GM18867 (cell line): ENCODE measurements around the gene CLDN6.

ENCODE experiments used
- ATAC-seq: cut with Tn5 transposase; IDR thresholded peaks from one replicate; pipeline ENCODE4 v1.9.1; 2021; ENCODE audit warnings: mild to moderate bottlenecking, moderate library complexity; ENCODE audit not compliant: unreplicated experiment

CLDN6 gene

DNA sequence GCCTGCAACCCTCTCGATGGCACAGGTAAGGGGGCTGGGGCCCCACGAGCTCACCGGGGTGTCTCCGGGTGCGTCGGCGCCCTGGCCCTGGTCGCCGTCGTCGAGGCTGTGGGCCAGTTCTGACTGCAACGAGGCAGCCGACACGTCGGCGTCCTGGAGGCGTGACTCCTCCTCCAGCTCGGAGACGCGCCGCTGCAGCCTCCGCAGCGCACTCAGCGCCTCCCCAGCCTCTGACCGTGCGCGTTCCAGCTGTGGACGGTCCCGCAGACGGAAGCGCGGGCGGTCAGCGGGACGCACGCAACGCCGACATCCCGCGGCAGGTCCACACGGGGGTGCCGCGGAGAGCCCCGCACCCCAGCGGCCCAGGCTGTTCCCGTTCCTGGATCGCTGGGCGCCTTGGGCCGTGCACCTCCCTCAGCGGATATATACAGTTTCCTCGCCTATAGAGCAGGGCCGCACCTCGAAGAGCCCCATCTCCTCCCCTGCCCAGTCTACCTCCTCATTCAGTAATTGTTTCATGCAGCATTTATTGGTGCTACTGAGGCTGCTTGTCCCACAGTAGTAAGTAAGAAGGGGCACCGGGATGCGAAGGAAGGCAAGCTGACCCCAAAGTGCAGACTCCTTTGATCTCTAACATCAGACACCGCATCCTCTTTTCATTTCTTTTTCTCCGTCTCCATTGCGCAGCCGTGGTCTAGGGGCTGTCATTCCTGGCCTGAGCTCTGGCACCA is 11.7 kb upstream of the CLDN6 start:
- no peak for ATAC-seq

DNA sequence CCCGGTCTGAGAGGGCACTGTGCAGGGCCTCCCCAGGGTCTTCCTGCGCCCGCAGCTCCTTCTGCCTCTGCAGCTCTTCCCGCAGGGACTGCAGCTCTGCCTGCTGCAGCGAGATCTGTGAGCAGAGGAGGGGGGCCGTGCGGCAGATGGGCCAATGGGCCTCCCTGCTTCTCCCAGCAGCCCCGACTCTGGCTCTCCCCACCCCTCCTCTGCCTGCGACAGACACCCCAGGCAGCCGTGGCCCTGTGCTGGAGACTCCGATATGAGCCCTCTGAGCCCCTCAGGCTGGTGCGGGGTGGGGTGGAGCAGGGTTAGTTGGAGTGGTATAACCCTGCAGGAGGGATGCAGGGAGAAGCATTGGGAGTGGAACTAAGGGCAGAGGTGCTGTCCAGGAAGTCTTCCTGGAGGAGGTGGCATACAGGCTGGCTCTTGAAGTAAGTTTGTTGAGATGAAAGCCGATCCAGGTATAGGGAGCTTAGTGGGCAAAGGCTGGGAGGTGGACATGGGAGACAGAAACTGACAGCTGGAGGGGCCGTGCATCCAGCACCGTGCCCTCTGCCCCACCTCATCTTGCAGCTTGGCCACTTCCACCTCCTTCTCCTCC is 10.8 kb upstream of the CLDN6 start:
- no peak for ATAC-seq

DNA sequence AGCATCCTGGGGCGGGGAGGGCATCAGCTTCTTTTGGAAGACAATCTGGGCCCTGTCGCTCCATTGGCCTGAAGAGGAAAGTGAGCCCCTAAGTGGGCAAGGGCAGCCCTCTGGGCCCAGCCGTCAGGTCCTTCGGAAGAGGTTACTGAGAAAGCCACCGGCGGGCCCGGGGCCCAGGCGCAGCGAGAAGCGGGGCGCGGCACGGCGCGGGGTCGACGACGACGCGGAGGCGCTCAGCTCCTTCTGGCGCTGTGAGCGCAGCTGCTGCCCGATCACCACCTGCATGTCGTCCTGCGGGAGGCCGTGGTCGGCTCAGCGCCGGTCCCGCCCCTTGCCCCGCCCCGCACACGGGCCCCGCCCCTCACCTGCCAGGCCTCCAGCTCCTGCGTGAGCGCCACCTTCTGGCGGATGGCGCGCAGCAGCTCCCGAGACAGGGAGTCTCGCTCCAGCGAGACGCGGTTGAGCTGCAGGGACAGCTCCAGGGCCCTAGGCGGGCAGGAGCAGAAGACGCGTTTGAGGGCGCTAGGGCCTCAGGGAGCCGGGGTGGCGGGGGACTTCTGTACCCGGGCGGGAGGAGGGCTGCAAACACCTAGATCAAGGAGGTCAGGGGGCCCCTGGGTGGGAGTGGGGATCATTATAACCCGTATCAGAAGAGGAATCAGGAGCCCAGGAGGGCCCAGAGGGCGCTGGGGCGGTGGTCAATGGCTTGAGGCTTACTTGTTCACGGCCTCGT is 10.2 kb upstream of the CLDN6 start:
- no peak for ATAC-seq

DNA sequence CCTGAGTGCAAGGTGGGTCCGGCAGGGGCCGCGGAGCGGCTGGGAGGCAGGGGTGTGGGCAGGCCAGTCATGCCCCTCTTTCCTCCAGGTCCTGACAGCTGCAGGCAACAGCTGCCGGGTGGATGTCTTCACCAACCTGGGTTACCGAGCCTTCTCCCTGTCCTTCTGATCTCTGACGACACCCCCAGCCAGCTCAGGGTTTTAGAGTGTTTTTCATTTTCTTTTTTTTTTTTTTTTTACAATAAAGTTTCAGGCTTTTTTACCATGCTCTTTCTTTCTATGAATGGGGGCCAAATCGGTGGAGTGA is 9.5 kb upstream of the CLDN6 start:
- no peak for ATAC-seq

DNA sequence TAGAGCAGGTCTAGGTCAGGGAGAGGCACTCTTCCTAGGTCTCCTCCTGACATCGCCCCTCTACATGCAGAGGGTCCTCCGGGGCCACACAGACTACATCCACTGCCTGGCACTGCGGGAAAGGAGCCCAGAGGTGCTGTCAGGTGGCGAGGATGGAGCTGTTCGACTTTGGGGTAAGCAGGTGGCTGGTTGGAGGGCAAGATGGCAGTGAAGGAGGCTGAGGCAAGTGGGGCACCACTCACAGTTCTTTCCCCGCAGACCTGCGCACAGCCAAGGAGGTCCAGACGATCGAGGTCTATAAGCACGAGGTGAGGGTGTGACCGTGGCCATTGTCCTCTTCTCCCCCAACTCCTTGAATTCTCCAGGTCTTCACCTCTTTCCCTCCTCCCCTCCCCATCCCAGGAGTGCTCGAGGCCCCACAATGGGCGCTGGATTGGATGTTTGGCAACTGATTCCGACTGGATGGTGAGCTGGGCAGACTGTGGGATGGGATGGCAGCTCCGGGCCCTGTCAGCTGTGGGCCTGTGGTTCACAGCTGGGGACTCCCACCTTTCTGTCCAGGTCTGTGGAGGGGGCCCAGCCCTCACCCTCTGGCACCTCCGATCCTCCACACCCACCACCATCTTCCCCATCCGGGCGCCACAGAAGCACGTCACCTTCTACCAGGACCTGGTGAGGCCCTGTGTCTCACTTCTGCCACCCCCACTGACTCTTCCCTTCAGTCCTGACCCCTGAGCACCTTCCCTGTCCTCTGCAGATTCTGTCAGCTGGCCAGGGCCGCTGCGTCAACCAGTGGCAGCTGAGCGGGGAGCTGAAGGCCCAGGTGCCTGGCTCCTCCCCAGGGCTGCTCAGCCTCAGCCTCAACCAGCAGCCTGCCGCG is 8.9 kb upstream of the CLDN6 start:
- no peak for ATAC-seq

DNA sequence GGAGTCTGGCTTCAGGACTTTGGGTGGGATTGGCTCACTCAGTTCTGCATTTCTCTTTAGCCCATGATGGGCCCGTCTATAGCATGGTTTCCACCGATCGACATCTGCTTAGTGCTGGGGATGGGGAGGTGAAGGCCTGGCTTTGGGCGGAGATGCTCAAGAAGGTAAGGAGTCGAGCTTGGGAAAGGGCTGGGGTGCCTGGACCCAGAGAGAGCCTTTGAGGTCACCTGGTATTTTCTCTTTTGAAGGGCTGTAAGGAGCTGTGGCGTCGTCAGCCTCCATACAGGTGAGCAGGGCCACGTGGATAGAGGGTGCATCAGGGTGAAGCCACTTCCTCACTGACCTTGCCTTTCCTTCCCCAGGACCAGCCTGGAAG is 8.0 kb upstream of the CLDN6 start:
- no peak for ATAC-seq

DNA sequence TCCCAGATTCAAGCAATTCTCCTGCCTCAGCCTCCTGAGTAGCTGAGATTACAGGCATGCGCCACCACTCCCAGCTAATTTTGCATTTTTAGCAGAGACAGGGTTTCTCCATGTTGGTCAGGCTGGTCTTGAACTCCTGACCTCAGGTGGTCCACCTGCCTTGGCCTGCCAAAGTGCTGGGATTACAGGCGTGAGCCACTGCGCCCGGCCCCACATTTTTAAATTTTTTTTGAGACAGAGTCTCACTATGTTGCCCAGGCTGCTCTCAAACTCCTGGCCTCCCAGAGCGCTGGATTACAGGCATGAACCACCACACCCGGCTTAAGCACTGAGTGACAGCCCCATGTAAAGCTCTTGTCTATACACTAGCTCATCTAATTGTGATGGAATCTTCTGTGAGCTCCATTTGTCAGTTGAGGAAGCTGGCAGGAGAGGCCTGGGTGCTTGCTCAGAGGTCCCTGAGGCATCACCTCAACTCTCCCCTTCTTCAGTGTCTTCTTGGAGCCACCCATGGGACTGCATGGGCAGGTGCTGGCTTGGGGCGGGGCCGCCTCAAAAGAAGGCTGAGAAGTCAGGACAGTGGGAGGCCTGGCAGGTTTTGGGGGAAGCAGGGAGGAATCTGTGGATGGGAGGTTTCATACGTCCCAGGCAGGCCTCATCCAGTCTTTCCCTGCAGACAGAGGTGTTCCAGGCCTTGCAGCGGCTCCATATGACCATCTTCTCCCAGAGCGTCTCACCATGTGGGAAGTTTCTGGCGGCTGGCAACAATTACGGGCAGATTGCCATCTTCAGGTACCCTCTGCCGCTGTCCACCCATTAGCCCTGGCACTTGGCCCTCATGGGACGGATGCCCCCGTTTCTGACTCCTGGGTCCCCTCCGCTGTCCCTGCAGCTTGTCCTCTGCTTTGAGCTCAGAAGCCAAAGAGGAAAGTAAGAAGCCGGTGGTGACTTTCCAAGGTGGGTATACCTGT is 7.3 kb upstream of the CLDN6 start:
- no peak for ATAC-seq

DNA sequence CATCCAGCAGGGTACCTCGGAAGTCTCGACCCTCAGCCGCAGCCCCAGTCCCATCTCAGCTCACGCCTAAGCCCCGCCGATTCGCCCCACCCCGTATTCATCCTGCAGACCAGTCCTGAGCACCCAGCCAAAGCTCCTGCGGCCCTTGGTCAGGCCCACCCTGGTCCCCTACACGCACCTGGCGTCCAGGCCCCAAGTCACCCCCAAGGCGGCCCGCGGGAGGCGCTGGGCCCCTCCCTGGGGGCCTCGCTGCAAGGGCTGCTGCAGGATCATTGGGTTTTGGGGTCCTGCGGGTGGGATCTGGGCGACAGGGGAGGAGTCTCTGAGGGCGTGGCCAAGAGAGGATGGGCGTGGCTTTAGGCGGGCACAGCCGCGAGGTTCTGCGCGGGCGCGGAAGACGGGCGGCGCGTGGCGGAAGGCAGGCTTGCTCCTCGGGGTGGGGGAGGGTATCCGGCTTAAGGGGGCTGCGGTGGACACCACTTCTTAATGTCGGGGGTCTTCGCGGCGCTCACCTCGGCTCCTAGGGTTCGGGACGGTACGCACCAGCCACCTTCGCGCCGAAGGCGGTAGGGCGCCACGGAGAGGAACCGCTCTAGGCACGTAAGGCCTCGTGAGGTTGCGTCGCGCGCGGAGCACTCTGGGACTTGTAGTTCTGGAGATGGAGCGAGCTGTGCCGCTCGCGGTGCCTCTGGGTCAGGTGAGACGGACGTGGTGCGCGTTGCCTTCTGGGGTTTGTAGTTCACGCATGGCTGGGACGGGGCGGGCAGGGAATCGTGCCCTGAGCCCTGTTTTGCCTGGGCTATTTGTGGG is 5.9 kb upstream of the CLDN6 start, which contains the start of the genes HCFC1R1 and THOC6:
Gene HCFC1R1 (minus strand): TSS at position 274 of the 810 bp plus-strand sequence. CDS start 1 bp downstream, at position 273.
Gene THOC6 (plus strand): TSS at position 367 of the 810 bp plus-strand sequence. CDS start 292 bp downstream, at position 659.
- ATAC-seq = peak; percentile 77

DNA sequence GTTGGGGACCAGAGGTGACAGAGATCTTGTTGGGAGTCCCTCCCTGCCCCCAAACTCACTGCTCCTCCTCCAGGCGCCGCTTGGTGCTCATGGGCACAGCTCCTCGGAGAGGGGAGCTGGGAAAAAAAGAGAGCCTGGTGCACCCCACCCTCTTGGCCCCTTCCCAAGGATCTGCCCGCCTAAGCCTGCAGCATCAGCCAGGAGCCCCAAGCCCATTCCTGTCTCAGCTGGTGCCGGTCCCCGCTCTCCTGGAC is 5.4 kb upstream of the CLDN6 start:
- ATAC-seq = no peak

DNA sequence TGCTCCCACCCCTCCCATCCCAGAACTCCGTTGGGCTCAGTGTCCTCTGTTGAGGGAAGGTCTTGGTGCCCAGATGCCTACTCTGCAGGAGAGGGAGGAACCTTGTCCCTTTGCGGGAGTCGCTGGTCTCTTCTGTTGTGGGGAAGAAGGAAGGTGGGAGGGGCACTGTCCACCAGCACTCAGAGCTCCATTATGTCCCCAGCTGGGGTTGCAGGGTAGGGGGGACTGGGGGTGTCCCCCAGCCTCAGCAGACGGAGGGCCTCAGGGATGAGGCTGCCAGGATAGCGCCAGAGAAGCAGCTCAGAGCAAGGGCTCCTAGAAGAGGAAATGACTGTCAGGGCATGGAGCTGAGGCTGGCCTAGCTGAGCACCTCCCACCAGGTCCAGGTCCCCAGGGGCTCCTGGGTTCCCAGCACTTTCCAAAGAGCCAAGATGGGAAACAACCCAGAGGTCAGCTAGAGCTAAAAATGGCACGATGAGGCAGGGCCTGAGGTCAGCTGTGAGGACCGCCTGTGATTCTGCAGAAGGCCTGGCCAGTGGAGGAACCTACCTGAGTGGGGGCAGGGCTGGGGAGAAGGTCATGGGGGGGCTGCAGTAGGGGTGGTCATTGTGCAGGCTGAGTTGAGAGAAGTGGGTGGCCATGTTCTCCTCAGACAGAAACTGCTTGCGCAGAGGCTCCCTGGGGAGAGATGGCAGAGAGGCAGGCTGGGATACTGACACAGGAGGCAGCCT is 4.9 kb upstream of the CLDN6 start:
- ATAC-seq = no peak

DNA sequence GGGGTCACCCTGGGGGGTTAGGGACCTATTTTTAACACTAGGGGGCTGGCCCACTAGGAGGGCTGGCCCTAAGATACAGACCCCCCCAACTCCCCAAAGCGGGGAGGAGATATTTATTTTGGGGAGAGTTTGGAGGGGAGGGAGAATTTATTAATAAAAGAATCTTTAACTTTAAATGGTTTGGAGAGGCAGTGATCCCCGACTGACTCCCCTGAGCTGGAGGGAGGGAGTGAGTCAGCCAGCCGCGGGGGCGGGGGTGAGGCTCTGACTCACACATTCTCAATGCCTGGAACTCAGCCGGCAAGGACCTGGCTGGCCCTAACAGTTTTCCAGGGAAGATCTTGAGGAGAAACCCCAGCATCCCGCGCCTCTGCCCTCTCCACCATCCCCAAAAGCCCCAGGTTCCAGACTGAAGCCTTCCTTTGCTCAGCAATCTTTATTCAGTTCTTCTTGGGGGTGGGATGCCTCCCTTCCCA is 4.3 kb upstream of the CLDN6 start:
- ATAC-seq = no peak

DNA sequence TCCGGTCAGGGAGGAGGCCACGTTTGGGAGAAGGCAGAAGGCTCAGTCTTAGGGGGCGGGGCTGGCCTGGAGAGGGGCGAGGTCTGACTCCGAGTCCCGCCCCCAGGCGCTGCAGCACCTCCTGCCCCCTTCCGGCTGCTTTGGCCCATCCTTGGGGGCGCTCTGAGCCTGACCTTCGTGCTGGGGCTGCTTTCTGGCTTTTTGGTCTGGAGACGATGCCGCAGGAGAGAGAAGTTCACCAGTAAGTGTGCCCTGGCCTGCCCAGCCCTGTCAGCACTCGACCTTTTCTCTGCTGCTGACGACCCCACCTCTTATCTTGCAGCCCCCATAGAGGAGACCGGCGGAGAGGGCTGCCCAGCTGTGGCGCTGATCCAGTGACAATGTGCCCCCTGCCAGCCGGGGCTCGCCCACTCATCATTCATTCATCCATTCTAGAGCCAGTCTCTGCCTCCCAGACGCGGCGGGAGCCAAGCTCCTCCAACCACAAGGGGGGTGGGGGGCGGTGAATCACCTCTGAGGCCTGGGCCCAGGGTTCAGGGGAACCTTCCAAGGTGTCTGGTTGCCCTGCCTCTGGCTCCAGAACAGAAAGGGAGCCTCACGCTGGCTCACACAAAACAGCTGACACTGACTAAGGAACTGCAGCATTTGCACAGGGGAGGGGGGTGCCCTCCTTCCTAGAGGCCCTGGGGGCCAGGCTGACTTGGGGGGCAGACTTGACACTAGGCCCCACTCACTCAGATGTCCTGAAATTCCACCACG is 3.6 kb upstream of the CLDN6 start:
- ATAC-seq = no peak

DNA sequence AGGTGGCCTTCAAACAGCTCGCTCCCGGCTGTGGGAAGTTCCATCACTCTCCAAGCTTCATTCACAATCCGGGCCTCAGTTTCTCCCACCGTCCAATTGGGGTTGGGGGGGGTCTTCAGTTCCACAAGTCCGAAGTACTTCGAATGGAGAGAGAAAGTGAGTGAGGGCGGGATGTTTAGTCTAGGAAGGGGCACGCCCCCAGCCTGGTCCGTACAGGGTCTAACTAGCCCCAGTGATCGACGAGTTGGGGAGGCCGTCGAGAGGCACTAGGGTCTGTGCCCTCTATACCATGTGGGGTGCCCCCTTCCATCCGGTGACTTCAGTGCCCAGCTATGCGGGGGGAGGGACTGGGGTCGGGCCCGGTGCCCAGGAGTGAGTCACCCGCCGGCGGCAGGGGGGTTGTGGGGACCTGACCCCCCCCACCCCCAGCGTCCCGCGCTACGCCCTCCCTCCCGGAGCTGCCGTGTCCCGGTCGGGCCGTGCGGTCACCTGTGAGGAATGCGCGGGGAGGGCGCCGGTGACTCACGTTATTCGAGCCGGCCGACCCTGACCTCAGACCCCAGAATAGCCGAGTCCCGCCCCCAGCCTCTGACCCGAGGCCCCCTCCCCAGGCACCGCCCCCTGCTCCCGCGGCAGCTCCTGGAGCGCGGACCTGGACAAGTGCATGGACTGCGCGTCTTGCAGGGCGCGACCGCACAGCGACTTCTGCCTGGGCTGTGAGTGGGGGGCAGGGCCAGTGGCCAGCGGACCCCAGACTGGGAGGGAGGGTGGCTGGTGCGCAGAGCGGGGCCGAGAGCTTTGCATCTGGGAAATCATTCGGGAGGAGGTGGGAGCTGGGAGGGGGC is 2.8 kb upstream of the CLDN6 start:
- no peak for ATAC-seq

DNA sequence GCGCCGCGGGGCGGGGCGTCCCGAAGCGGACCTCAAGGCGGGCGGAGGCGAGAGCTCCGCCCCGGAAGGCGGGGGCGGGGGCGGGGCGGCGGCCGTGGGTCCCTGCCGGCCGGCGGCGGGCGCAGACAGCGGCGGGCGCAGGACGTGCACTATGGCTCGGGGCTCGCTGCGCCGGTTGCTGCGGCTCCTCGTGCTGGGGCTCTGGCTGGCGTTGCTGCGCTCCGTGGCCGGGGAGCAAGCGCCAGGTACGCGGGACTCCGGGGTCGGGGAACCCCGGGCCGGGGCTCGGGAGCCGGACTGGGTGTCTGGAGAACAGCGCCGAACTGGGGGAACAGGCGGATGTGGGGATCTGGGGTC is 2.2 kb upstream of the CLDN6 start, which contains the start of gene TNFRSF12A:
Gene TNFRSF12A (plus strand): TSS at position 122 of the 357 bp plus-strand sequence. CDS start 30 bp downstream, at position 152.
- no peak for ATAC-seq

DNA sequence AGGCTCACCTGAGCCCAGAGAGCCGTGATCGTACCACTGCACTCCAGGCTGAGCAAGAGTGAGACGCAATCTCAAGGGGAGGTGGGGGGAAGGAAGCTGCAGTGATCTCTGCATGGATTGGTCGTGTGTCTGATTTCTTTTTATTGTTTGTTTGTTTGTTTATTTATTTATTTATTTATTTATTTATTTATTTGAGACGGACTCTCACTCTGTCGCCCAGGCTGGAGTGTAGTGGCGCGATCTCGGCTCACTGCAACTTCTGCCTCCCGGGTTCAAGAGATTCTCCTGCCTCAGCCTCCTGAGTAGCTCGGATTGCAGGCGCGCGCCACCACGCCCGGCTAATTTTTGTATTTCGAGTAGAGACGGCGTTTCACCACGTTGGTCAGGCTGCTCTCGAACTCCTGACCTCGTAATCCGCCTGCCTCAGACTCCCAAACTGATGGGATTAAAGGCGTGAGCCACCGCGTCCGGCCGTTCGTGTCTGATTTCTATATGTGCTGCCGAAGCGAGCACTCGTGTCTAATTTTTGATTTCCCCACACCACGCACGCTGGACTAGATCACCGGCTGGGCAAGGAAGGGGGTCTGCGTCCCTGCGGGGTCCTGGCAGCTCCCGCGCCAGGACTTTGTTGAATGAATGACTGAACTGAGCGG is 1.7 kb upstream of the CLDN6 start:
- ATAC-seq = no peak

DNA sequence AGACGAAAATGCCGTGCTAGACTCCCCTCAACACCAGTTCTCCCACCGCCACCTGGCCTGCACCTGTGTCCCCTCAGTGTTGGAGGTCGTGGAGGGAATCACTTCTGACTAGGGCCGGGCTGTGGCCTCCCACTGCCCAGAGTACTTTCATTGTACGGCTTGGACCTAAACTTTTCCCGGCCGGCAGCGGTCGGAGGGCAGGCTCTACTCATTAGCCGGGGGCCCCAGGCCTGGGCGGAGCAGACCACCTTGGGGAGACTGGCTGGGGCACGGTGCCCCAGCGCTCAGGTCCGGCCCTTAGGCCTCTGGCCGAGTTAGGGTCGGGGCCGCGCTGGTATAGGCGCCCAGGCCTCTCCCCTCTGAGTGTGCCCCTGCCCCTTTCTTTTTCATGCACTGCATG is 639 bp downstream of the CLDN6 start:
- no peak for ATAC-seq
